GM12878 (cell line): ENCODE measurements around the gene SGSM2. TPM values are rescaled to one million over a fixed set of nuclear protein-coding genes. Genes with fewer than 3 reads are reported as not detected.

ENCODE experiments used
- ATAC-seq: fragments of 200-7000 bp; cut with Tn5 transposase; 3 replicates; pipeline ENCODE4 v1.9.1; 2020; ENCODE audit warnings: mild to moderate bottlenecking, moderate library complexity
- BruUV-seq: library from RNA; stranded (reverse); fragments of 400-500 nt; replicated peaks from 2 replicates; lab custom pipeline; 2021; lab: Mats Ljungman, UMichigan
- CTCF ChIA-PET: fragments of 300-600 bp; sonication (Branson Sonifier 250); formaldehyde crosslinking; extraction: SDS; loops from one replicate; lab custom pipeline; 2021; ENCODE audit warnings: inconsistent platforms; lab: Yijun Ruan, JAX
- POLR2A ChIA-PET: fragments of 350-600 bp; formaldehyde crosslinking; extraction: SDS; loops from one replicate; lab custom pipeline; 2021; ENCODE audit warnings: inconsistent platforms; lab: Charles Lee
- RAD21 ChIA-PET: fragments of 300-600 bp; sonication (Branson Sonifier 250); formaldehyde crosslinking; loops from one replicate; lab custom pipeline; 2023; ENCODE audit warnings: antibody characterized with exemption; ENCODE audit not compliant: unreplicated experiment; lab: Charles Lee
- SMC1A ChIA-PET: fragments of 300-600 bp; sonication (Branson Sonifier 250); formaldehyde crosslinking; loops from one replicate; lab custom pipeline; 2023; ENCODE audit not compliant: unreplicated experiment, uncharacterized antibody; lab: Charles Lee
- DNase-seq: peaks from one replicate; pipeline ENCODE4 v3.0.0-alpha.2; 2011; ENCODE audit warnings: low read depth, low spot score
- FAIRE-seq: peaks from 3 replicates; lab custom pipeline; 2011; peaks lifted over from hg19 to GRCh38; lab: Jason Lieb, UNC
- H2AFZ ChIP-seq: 2 replicates; pipeline ENCODE4 v1.6.0; 2011; ENCODE audit warnings: low read depth, low read length, control low read depth; ENCODE audit not compliant: control insufficient read depth
- H3K27ac ChIP-seq: 2 replicates; pipeline ENCODE4 v1.5.1; 2011; ENCODE audit warnings: control low read depth; ENCODE audit not compliant: control insufficient read depth, insufficient read depth
- H3K27me3 ChIP-seq, 2 experiments: replicated peaks in 1 of 2; 2 replicates each; pipeline versions ENCODE4 v1.6.0 to v1.6.1; 2011; ENCODE audit warnings: low read length in 1 of 2; ENCODE audit not compliant: control insufficient read depth in 2 of 2, insufficient read depth in 2 of 2
- H3K36me3 ChIP-seq, 2 experiments: 2 replicates each; pipeline ENCODE4 v1.5.1; 2011; ENCODE audit warnings: low read length in 1 of 2; ENCODE audit not compliant: control insufficient read depth in 2 of 2, insufficient read depth in 2 of 2
- H3K4me1 ChIP-seq: 2 replicates; pipeline ENCODE4 v1.6.1; 2011; ENCODE audit warnings: mild to moderate bottlenecking, low read length, moderate library complexity, mixed read lengths; ENCODE audit not compliant: control insufficient read depth, insufficient read depth
- H3K4me2 ChIP-seq: 2 replicates; pipeline ENCODE4 v1.6.0; 2011; ENCODE audit warnings: control low read depth; ENCODE audit not compliant: control insufficient read depth, insufficient read depth
- H3K4me3 ChIP-seq: fragments of 200-600 bp; sonication (generic); 2 replicates; pipeline ENCODE4 v1.5.1; 2016
- H3K79me2 ChIP-seq: 2 replicates; pipeline ENCODE4 v1.6.0; 2011; ENCODE audit warnings: low read length; ENCODE audit not compliant: control insufficient read depth, insufficient read depth
- H3K9ac ChIP-seq: 2 replicates; pipeline ENCODE4 v1.8.0; 2011; ENCODE audit warnings: low read length, control low read depth, mixed read lengths; ENCODE audit not compliant: control insufficient read depth, insufficient read depth
- H3K9me3 ChIP-seq: replicated peaks from 3 replicates; pipeline ENCODE4 v1.5.1; 2011; ENCODE audit warnings: mild to moderate bottlenecking, low read length; ENCODE audit not compliant: control insufficient read depth, insufficient read depth
- H4K20me1 ChIP-seq: 2 replicates; pipeline ENCODE4 v1.6.0; 2011; ENCODE audit not compliant: control insufficient read depth, insufficient read depth
- ATF7 ChIP-seq: fragments of 450-650 bp; IDR thresholded peaks from 2 replicates; pipeline ENCODE4 v1.6.1; 2016; ENCODE audit warnings: low read depth, mild to moderate bottlenecking
- BRCA1 ChIP-seq: IDR thresholded peaks from 2 replicates; pipeline ENCODE4 v1.6.1; 2011; ENCODE audit warnings: low read depth, low read length, improper control_type of control experiment
- ESRRA ChIP-seq: IDR thresholded peaks from 2 replicates; pipeline ENCODE4 v1.6.1; 2012; ENCODE audit warnings: mild to moderate bottlenecking, low read length, improper control_type of control experiment
- HCFC1 ChIP-seq: fragments of 150-350 bp; IDR thresholded peaks from 2 replicates; pipeline ENCODE4 v1.6.1; 2014; ENCODE audit warnings: low read length
- MEF2A ChIP-seq: IDR thresholded peaks from 2 replicates; pipeline ENCODE4 v1.6.1; 2011; ENCODE audit warnings: low read depth, mild to moderate bottlenecking, low read length, moderate library complexity; ENCODE audit not compliant: insufficient read depth
- NFYA ChIP-seq: IDR thresholded peaks from 2 replicates; pipeline ENCODE4 v1.6.1; 2011; ENCODE audit warnings: low read depth, mild to moderate bottlenecking, low read length, improper control_type of control experiment, borderline replicate concordance
- NFYB ChIP-seq: IDR thresholded peaks from 2 replicates; pipeline ENCODE4 v1.6.1; 2011; ENCODE audit warnings: low read depth, mild to moderate bottlenecking, low read length, improper control_type of control experiment, moderate library complexity; ENCODE audit not compliant: insufficient read depth
- PBX3 ChIP-seq: IDR thresholded peaks from 2 replicates; pipeline ENCODE4 v1.6.1; 2011; ENCODE audit warnings: mild to moderate bottlenecking, low read depth, low read length, moderate library complexity; ENCODE audit not compliant: insufficient replicate concordance
- REST ChIP-seq: IDR thresholded peaks from 2 replicates; pipeline ENCODE4 v1.6.1; 2012; ENCODE audit warnings: mild to moderate bottlenecking, low read depth, low read length
- SIN3A ChIP-seq: IDR thresholded peaks from 2 replicates; pipeline ENCODE4 v1.6.1; 2012; ENCODE audit warnings: low read depth, low read length, improper control_type of control experiment
- SREBF1 ChIP-seq: IDR thresholded peaks from 2 replicates; pipeline ENCODE4 v1.6.1; 2012; ENCODE audit warnings: mild to moderate bottlenecking, low read length
- WGBS: methylation state at CpG from one replicate; pipeline ENCODE4 v1.1.6; 2016; ENCODE audit warnings: low lambda C conversion rate; ENCODE audit not compliant: insufficient replicate concordance, insufficient coverage; ENCODE audit errors: missing lambda C conversion rate; 5-methylcytosine and 5-hydroxymethylcytosine counted together
- in situ Hi-C: fragments of 300-500 bp; cut with MboI; formaldehyde crosslinking; loops from 9 replicates; pipeline ENCODE4 v1.14.3; 2018; ENCODE audit warnings: mixed read lengths
- intact Hi-C: fragments of 100-400 bp; cut with micrococcal nuclease; formaldehyde crosslinking; loops from one replicate; pipeline ENCODE4 v1.14.2; 2022; ENCODE audit not compliant: unreplicated experiment
- polyA plus RNA-seq, 11 experiments: library from polyadenylated mRNA; depleted of rRNA in 4 of 11; unstranded in 6 of 11; stranded (reverse) in 5 of 11; fragments of >200 nt; fragmentation: Nextera tagmentation in 4 of 11; fragmentation: Illumina TruSeq in 1 of 11; extraction: Ambion mirVana in 4 of 11; extraction: Trizol in 1 of 11; gene quantifications; 1 replicate in 1 of 11; 2 replicates in 10 of 11; pipeline versions ENCODE4 v1.2.1 to v1.2.3, GENCODE V29; 2011 to 2016; ENCODE audit warnings: inconsistent platforms in 2 of 11, missing spikeins in 2 of 11, low read depth in 1 of 11
- total RNA-seq, 4 experiments: library from RNA; depleted of rRNA in 3 of 4; stranded (reverse); fragments of >200 nt in 3 of 4; fragmentation: Illumina TruSeq in 1 of 4; extraction: Trizol in 1 of 4; gene quantifications; 2 replicates each; pipeline versions ENCODE4 v1.2.1 to v1.2.3, GENCODE V29; 2013 to 2021

Gene SGSM2
- total and polyA plus RNA-seq, 10 of the 15 experiments (the other 5 are each of a cell fraction or from before 2014, with no cell fraction given), result 0.50 to 50.9 (median 18.5) TPM

GRCh38 chr17:2370211-2370589, 32.9 kb downstream of the SGSM2 start:
- Histone ChIP-seq H3K36me3 (no peaks in the 10 kb centered on the region; a peak in 1 of 4 replicates), H3K9me3 (no peaks in the 10 kb centered on the region), H3K27me3 (no peaks in the 10 kb centered on the region), H3K4me2 (no peak overlapping the region), H2AFZ (no peak overlapping the region), H3K4me3 (no peak overlapping the region), H3K9ac (no peak overlapping the region), H3K79me2 (no peaks in the 10 kb centered on the region), H4K20me1 (no peaks in the 10 kb centered on the region), H3K4me1 (no peaks in the 10 kb centered on the region), H3K27ac (no peak overlapping the region)
- in situ Hi-C loops (no loop called here), intact Hi-C loops (no loop called here)
- BruUV-seq, result no TSS peak
- FAIRE-seq (no peak), DNase-seq (no peak), ATAC-seq (no peak)
- POLR2A ChIA-PET, result no interaction called here
- 64% methylated on average over 11 of the region's 11 CpGs for WGBS
- CTCF ChIA-PET, result interaction anchor here (1.4 to 2.2 kb wide), 2 partner anchors 12 to 46 kb away, joined by 4 to 12 read pairs; no protein-coding TSS in a partner anchor
- SMC1A ChIA-PET, result interaction anchor here (1.4 to 2.0 kb wide), 2 partner anchors 12 to 46 kb away, joined by 4 to 6 read pairs; no protein-coding TSS in a partner anchor
- no peak for TF ChIP-seq ATF7
- no peak for TF ChIP-seq BRCA1
- TF ChIP-seq ESRRA, result no peak
- no peak for TF ChIP-seq SIN3A
- no peak for TF ChIP-seq SREBF1
- TF ChIP-seq NFYA, result no peak
- no peak for TF ChIP-seq MEF2A
- TF ChIP-seq PBX3, result no peak
- TF ChIP-seq HCFC1, result no peak
- TF ChIP-seq NFYB, result no peak
- no peak for TF ChIP-seq REST
- RAD21 ChIA-PET, result interaction anchor here (2.7 kb wide), 1 partner anchor 13 kb away, joined by 9 read pairs; no protein-coding TSS in a partner anchor
